Activated naive CD4-positive, alpha-beta T cell treated with anti-CD3 and anti-CD28 coated beads, Interleukin-2, amount 50 U/mL, for 72 hours (primary cell): Measurements from ENCODE around the gene TRIP13. TPM values are rescaled to one million over a fixed set of nuclear protein-coding genes. Genes with fewer than 3 reads are reported as not detected.

Source experiments
- total RNA-seq, 2 donors: library from RNA; stranded (reverse); gene quantifications; one replicate each; pipeline ENCODE4 v1.2.3, GENCODE V29; 2022

Gene TRIP13
- total RNA-seq, 2 donors from 2014 or later: 20.1 to 25.5 TPM

Other genes with a start within 250 kb of the TRIP13 start
- gene TPPP, start 199.5 kb upstream of the TRIP13 start, total RNA-seq: under 1 TPM; 0.10 to 0.14 TPM
- gene ZDHHC11B, start 108.2 kb upstream of the TRIP13 start, total RNA-seq: 1 to 10 TPM in 1 of 2 donors, not detected in 1; 1.4 TPM
- gene ZDHHC11, start 41.9 kb upstream of the TRIP13 start, total RNA-seq: 10 to 100 TPM in 1 of 2 donors, 1 to 10 TPM in 1; 3.4 to 19.3 TPM
- gene BRD9, start 83 bp upstream of the TRIP13 start, total RNA-seq: 10 to 100 TPM; 60.4 to 61.7 TPM
- 10 to 100 TPM in 1 of 2 donors, 1 to 10 TPM in 1; 1.8 to 14.6 TPM for gene NKD2, start 115.9 kb downstream of the TRIP13 start, total RNA-seq
- 10 to 100 TPM; 19.5 to 74.7 TPM for gene SLC12A7, start 219.2 kb downstream of the TRIP13 start, total RNA-seq